ENCODE measurements around the gene RELL1.

RELL1 gene

DNA sequence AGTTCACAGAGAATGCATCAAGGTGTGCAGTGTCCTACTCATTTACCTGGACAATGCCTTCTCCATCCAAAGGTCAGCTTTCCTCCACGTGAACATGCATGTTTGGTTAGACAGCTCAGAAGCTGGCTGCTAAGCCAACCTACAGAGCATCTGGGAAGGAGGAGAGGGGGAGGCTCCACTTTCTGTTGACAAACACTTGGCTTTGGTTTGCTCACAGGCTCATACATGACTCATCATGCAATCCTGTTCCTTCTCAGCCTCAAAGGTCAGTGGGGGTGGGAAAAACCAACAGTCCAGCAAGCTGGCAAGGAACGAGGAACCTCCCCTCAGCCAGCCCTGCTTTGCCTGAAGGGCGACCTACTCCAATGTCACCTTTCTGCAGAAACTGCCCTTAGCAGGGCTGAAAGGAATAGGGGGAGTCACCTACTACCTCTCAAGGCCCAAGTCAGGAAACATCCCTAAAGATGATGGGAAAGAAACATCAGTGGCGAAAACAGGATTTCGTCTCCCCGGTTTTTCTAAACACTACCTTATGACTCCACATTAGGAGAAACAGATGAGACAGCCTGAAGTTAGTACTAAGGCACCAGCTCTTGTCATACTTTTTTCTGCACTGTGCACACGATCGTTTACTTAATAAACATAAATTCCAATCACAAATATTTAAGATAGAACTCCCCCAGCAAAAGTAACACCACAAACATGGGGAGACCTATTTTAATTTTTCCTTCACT lies 37.9 kb downstream of the RELL1 start:
- Histone ChIP-seq H3K27me3 (ENCODE audit: control insufficient read depth, insufficient read depth, low read length) (no peaks in the 10 kb centered on the region), H3K79me2 (no peaks in the 10 kb centered on the region), H3K27ac (no peak overlapping the region), H3K4me1 (no peaks in the 10 kb centered on the region), H3K4me3 (ENCODE audit: low read depth, low read length) (no peak overlapping the region), H3K9ac (no peak overlapping the region), H3K4me2 (ENCODE audit: low read length) (no peak overlapping the region), H2AFZ (no peak overlapping the region), H3K9me3 (ENCODE audit: control insufficient read depth, low read length) (no peaks in the 10 kb centered on the region), H3K36me3 (ENCODE audit: control insufficient read depth, insufficient read depth, low read length) (no peaks in the 10 kb centered on the region)
- TF ChIP-seq, protein P1, sequence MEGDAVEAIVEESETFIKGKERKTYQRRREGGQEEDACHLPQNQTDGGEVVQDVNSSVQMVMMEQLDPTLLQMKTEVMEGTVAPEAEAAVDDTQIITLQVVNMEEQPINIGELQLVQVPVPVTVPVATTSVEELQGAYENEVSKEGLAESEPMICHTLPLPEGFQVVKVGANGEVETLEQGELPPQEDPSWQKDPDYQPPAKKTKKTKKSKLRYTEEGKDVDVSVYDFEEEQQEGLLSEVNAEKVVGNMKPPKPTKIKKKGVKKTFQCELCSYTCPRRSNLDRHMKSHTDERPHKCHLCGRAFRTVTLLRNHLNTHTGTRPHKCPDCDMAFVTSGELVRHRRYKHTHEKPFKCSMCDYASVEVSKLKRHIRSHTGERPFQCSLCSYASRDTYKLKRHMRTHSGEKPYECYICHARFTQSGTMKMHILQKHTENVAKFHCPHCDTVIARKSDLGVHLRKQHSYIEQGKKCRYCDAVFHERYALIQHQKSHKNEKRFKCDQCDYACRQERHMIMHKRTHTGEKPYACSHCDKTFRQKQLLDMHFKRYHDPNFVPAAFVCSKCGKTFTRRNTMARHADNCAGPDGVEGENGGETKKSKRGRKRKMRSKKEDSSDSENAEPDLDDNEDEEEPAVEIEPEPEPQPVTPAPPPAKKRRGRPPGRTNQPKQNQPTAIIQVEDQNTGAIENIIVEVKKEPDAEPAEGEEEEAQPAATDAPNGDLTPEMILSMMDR (IDR thresholded peaks at IDR 0.05), result no peak

GRCh38 chr4:37646247-37646646 lies 39.9 kb downstream of the RELL1 start:
- Histone ChIP-seq H3K4me3 (ENCODE audit: low read depth, low read length) (no peak overlapping the region), H3K27me3 (ENCODE audit: control insufficient read depth, insufficient read depth, low read length) (no peaks in the 10 kb centered on the region), H3K4me2 (ENCODE audit: low read length) (no peak overlapping the region), H3K9me3 (ENCODE audit: control insufficient read depth, low read length) (no peaks in the 10 kb centered on the region), H3K36me3 (ENCODE audit: control insufficient read depth, insufficient read depth, low read length) (no peaks in the 10 kb centered on the region), H2AFZ (no peak overlapping the region), H3K27ac (no peak overlapping the region), H3K9ac (no peak overlapping the region), H3K4me1 (no peaks in the 10 kb centered on the region), H3K79me2 (no peaks in the 10 kb centered on the region)
- TF ChIP-seq, protein P1 (IDR thresholded peaks at IDR 0.05), result no peak

GRCh38 chr4:37645736-37646135 lies 40.4 kb downstream of the RELL1 start:
- TF ChIP-seq, protein P1 (IDR thresholded peaks at IDR 0.05), result no peak
- no peaks in the 10 kb centered on the region for H3K9me3 ChIP-seq (ENCODE audit: control insufficient read depth, low read length)
- H3K27ac ChIP-seq, result no peak overlapping the region
- no peak overlapping the region for H3K4me2 ChIP-seq (ENCODE audit: low read length)
- no peaks in the 10 kb centered on the region for H3K4me1 ChIP-seq
- H3K36me3 ChIP-seq (ENCODE audit: control insufficient read depth, insufficient read depth, low read length), result no peaks in the 10 kb centered on the region
- no peak overlapping the region for H3K4me3 ChIP-seq (ENCODE audit: low read depth, low read length)
- H2AFZ ChIP-seq, result no peak overlapping the region
- no peaks in the 10 kb centered on the region for H3K79me2 ChIP-seq
- H3K27me3 ChIP-seq (ENCODE audit: control insufficient read depth, insufficient read depth, low read length), result no peaks in the 10 kb centered on the region
- H3K9ac ChIP-seq, result no peak overlapping the region

- no peak overlapping the region for H3K27ac ChIP-seq
- TF ChIP-seq, protein P1 (IDR thresholded peaks at IDR 0.05), result no peak
- H3K9me3 ChIP-seq (ENCODE audit: control insufficient read depth, low read length), result no peaks in the 10 kb centered on the region
- no peaks in the 10 kb centered on the region for H3K79me2 ChIP-seq
- no peak overlapping the region for H3K4me3 ChIP-seq (ENCODE audit: low read depth, low read length)
- H2AFZ ChIP-seq, result no peak overlapping the region
- no peaks in the 10 kb centered on the region for H3K27me3 ChIP-seq (ENCODE audit: control insufficient read depth, insufficient read depth, low read length)
- no peaks in the 10 kb centered on the region for H3K36me3 ChIP-seq (ENCODE audit: control insufficient read depth, insufficient read depth, low read length)
- H3K4me1 ChIP-seq, result no peaks in the 10 kb centered on the region
- H3K9ac ChIP-seq, result no peak overlapping the region
- H3K4me2 ChIP-seq (ENCODE audit: low read length), result no peak overlapping the region
These were observed 41.2 kb downstream of the RELL1 start for GRCh38 chr4:37644962-37645361.
